A549 (cell line): ENCODE data around the gene PLEKHN1. TPM values are rescaled to one million over a fixed set of nuclear protein-coding genes. Genes with fewer than 3 reads are reported as not detected.

ENCODE experiments used
- ATAC-seq, 2 experiments: fragments of 200-7000 bp in 1 of 2; fragments of >200 bp in 1 of 2; cut with Nextera tagmentation in 1 of 2; cut with Tn5 transposase in 1 of 2; 3 replicates each; pipeline versions ENCODE4 v1.8.0 to v1.9.1; 2018 to 2020; ENCODE audit warnings: mild to moderate bottlenecking in 1 of 2, moderate library complexity in 1 of 2
- CTCF ChIA-PET: fragments of 300-600 bp; sonication (Branson Sonifier 250); formaldehyde crosslinking; extraction: SDS; loops from one replicate; lab custom pipeline; 2021; ENCODE audit warnings: antibody characterized with exemption, inconsistent platforms; lab: Yijun Ruan, JAX
- POLR2A ChIA-PET: fragments of 350-600 bp; formaldehyde crosslinking; extraction: SDS; loops from one replicate; lab custom pipeline; 2021; ENCODE audit warnings: antibody characterized with exemption, inconsistent platforms; lab: Yijun Ruan, JAX
- DNase-seq, 2 experiments: peaks; one replicate each; pipeline versions ENCODE4 v3.0.0 to v3.0.0-alpha.2; 2011 to 2016; ENCODE audit warnings: low read depth in 1 of 2, low spot score in 1 of 2
- FAIRE-seq: peaks from 2 replicates; lab custom pipeline; 2011; peaks lifted over from hg19 to GRCh38; lab: Jason Lieb, UNC
- H3K27ac ChIP-seq, 2 experiments: fragments of >200 bp; sonication (Bioruptor Twin); formaldehyde crosslinking; 3 replicates each; pipeline ENCODE4 v1.5.1; 2016 to 2017
- H3K4me1 ChIP-seq: fragments of >200 bp; sonication (Bioruptor Twin); formaldehyde crosslinking; 3 replicates; pipeline ENCODE4 v1.6.1; 2016
- H3K4me2 ChIP-seq: fragments of >200 bp; sonication (Bioruptor Twin); formaldehyde crosslinking; 3 replicates; pipeline ENCODE4 v1.6.1; 2016
- H3K4me3 ChIP-seq: fragments of >200 bp; sonication (Bioruptor Twin); formaldehyde crosslinking; 3 replicates; pipeline ENCODE4 v1.5.1; 2016
- H3K9me3 ChIP-seq: fragments of >200 bp; sonication (Bioruptor Twin); formaldehyde crosslinking; 3 replicates; pipeline ENCODE4 v1.6.1; 2016
- BCL3 ChIP-seq: fragments of >200 bp; sonication (Bioruptor Twin); formaldehyde crosslinking; IDR thresholded peaks from 3 replicates; pipeline ENCODE4 v1.6.1; 2016
- CBX8 ChIP-seq: fragments of 200-600 bp; sonication (generic); IDR thresholded peaks from 2 replicates; pipeline ENCODE4 v1.6.1; 2016
- CHD4 ChIP-seq: fragments of 200-600 bp; sonication (generic); IDR thresholded peaks from 2 replicates; pipeline ENCODE4 v1.6.1; 2016; ENCODE audit warnings: antibody characterized with exemption, mild to moderate bottlenecking, borderline replicate concordance
- FOSB ChIP-seq: fragments of 250-450 bp; sonication (Bioruptor Pico); IDR thresholded peaks from 2 replicates; pipeline ENCODE4 v1.5.0; 2020; ENCODE audit warnings: mild to moderate bottlenecking, moderate library complexity
- FOSL2 ChIP-seq, 2 experiments: fragments of 450-650 bp in 1 of 2; fragments of >200 bp in 1 of 2; sonication (Bioruptor Twin) in 1 of 2; formaldehyde crosslinking; IDR thresholded peaks; 2 replicates each; pipeline versions ENCODE4 v1.5.0 to v1.6.1; 2016 to 2020; ENCODE audit warnings: mild to moderate bottlenecking in 1 of 2, moderate library complexity in 1 of 2
- GATA3 ChIP-seq: IDR thresholded peaks from 2 replicates; pipeline ENCODE4 v1.6.1; 2012; ENCODE audit warnings: borderline replicate concordance
- HOXB5 ChIP-seq: fragments of 250-450 bp; sonication (Bioruptor Pico); IDR thresholded peaks from 2 replicates; pipeline ENCODE4 v1.5.0; 2020; ENCODE audit warnings: mild to moderate bottlenecking, moderate library complexity
- JUNB ChIP-seq: fragments of >200 bp; sonication (Bioruptor Twin); formaldehyde crosslinking; IDR thresholded peaks from 2 replicates; pipeline ENCODE4 v1.6.1; 2016
- KDM1A ChIP-seq: fragments of 200-600 bp; sonication (generic); IDR thresholded peaks from 2 replicates; pipeline ENCODE4 v1.6.1; 2016; ENCODE audit warnings: low read depth, mild to moderate bottlenecking
- MAFK ChIP-seq: fragments of 450-650 bp; IDR thresholded peaks from 2 replicates; pipeline ENCODE4 v1.6.1; 2014; ENCODE audit not compliant: partially characterized antibody
- MAX ChIP-seq: IDR thresholded peaks from 2 replicates; pipeline ENCODE4 v1.6.1; 2012
- POLR2A ChIP-seq: IDR thresholded peaks from 2 replicates; pipeline ENCODE4 v1.6.1; 2012; ENCODE audit warnings: mild to moderate bottlenecking, low read length
- POLR2AphosphoS2 ChIP-seq: conservative IDR thresholded peaks from 2 replicates; pipeline ENCODE4 v1.6.1; 2012; ENCODE audit warnings: low read length, improper control_type of control experiment, inconsistent platforms
- RAD21 ChIP-seq, 2 experiments: fragments of >200 bp in 1 of 2; sonication (Bioruptor Twin) in 1 of 2; formaldehyde crosslinking in 1 of 2; IDR thresholded peaks in 1 of 2; conservative IDR thresholded peaks in 1 of 2; 2 replicates in 1 of 2; 3 replicates in 1 of 2; pipeline ENCODE4 v1.6.1; 2012 to 2018; ENCODE audit warnings: inconsistent platforms in 1 of 2
- RARB ChIP-seq: fragments of 250-450 bp; sonication (Bioruptor Pico); IDR thresholded peaks from 2 replicates; pipeline ENCODE4 v1.8.0; 2021; ENCODE audit warnings: mild to moderate bottlenecking, moderate library complexity
- RCOR1 ChIP-seq: fragments of 150-350 bp; IDR thresholded peaks from 2 replicates; pipeline ENCODE4 v1.6.1; 2014; ENCODE audit warnings: antibody characterized with exemption, low read length, low read depth
- RFX5 ChIP-seq: fragments of 450-650 bp; IDR thresholded peaks from 2 replicates; pipeline ENCODE4 v1.7.1; 2014; ENCODE audit warnings: antibody characterized with exemption, mild to moderate bottlenecking, moderate library complexity
- SREBF2 ChIP-seq: fragments of 450-650 bp; IDR thresholded peaks from 2 replicates; pipeline ENCODE4 v1.6.1; 2014; ENCODE audit warnings: mild to moderate bottlenecking, moderate library complexity
- TP53 ChIP-seq: fragments of 250-450 bp; sonication (Bioruptor Pico); IDR thresholded peaks from 2 replicates; pipeline ENCODE4 v1.5.0; 2021; ENCODE audit warnings: mild to moderate bottlenecking, moderate library complexity
- ZC3H11A ChIP-seq: fragments of 450-650 bp; IDR thresholded peaks from 2 replicates; pipeline ENCODE4 v1.6.1; 2014; ENCODE audit warnings: antibody characterized with exemption, mild to moderate bottlenecking
- ZFP36 ChIP-seq: fragments of 450-650 bp; IDR thresholded peaks from 2 replicates; pipeline ENCODE4 v1.6.1; 2014; ENCODE audit warnings: borderline replicate concordance; ENCODE audit not compliant: partially characterized antibody
- WGBS: methylation state at CpG from one replicate; pipeline ENCODE4 v1.1.6; 2017; ENCODE audit errors: missing lambda C conversion rate; 5-methylcytosine and 5-hydroxymethylcytosine counted together
- polyA plus RNA-seq, 4 experiments: library from polyadenylated mRNA; depleted of rRNA in 3 of 4; stranded (reverse); fragments of >200 nt; fragmentation: RNase III in 1 of 4; extraction: RNeasy Plus Mini Kit Qiagen cat#74134 plus additional on column Dnase treatment in 1 of 4; gene quantifications; 2 replicates in 3 of 4; 3 replicates in 1 of 4; pipeline ENCODE4 v1.2.3, GENCODE V29; 2011 to 2017

The PLEKHN1 gene
- polyA plus RNA-seq, 2 of the 4 experiments (the other 2 are of a cell fraction) = 0.75 to 3.2 TPM

GRCh38 chr1:965526-966134, 652 bp upstream of the PLEKHN1 start:
- DNase-seq (no peak), FAIRE-seq (no peak), ATAC-seq (peak; percentile 2; a peak in 3 of 6 replicates)
- Histone ChIP-seq H3K27ac (peak overlapping the region; percentile 94 to 96), H3K9me3 (no peaks in the 10 kb centered on the region), H3K4me1 (peaks cover 13% of the 10 kb centered on the region), H3K4me2 (peak overlapping the region; percentile 89), H3K4me3 (peak overlapping the region; percentile 70; the same call in 2 of the 3 replicates)
- WGBS = 43% methylated on average over 5 of the region's 26 CpGs
- CTCF ChIA-PET = interaction anchor here (1.4 kb wide), 1 partner anchor 19 kb away, joined by 3 read pairs; no protein-coding TSS in a partner anchor
- POLR2A ChIA-PET = no interaction called here
- TF ChIP-seq RCOR1 = no peak
- TF ChIP-seq RAD21 (conservative IDR thresholded peaks at IDR 0.05 in 1 of 2, IDR thresholded peaks at IDR 0.05 in 1 of 2) = no peak
- TF ChIP-seq MAFK = no peak
- TF ChIP-seq ZFP36 = no peak
- TF ChIP-seq KDM1A = no peak
- no peak for TF ChIP-seq JUNB
- no peak for TF ChIP-seq HOXB5
- TF ChIP-seq CHD4 = no peak
- no peak for TF ChIP-seq TP53 (CRISPR knock-in tag)
- no peak for TF ChIP-seq CBX8
- no peak for TF ChIP-seq POLR2AphosphoS2
- TF ChIP-seq GATA3 = no peak
- TF ChIP-seq ZC3H11A = no peak
- TF ChIP-seq RARB (CRISPR knock-in tag) = no peak
- no peak for TF ChIP-seq FOSB (CRISPR knock-in tag)
- no peak for TF ChIP-seq RFX5
- no peak for TF ChIP-seq SREBF2
- TF ChIP-seq POLR2A = no peak

- ChIA-PET CTCF (interaction anchor here (1.1 kb wide), 2 partner anchors 9 to 27 kb away, joined by 3 to 6 read pairs; no protein-coding TSS in a partner anchor), POLR2A (interaction anchor here (1.1 to 1.2 kb wide), 2 partner anchors 9 to 24 kb away, joined by 10 to 14 read pairs; no protein-coding TSS in a partner anchor)
- H3K4me2 ChIP-seq = peak overlapping the region; percentile 89
- H3K4me3 ChIP-seq = peak overlapping the region; percentile 70
- ATAC-seq = peak; percentile 74 to 90
- peak; percentile 44 for TF ChIP-seq POLR2A
- no peak for TF ChIP-seq FOSL2 (IDR thresholded peaks at IDR 0.05)
- peak; percentile 39; the same call in 1 of the 2 replicates for TF ChIP-seq FOSL2 (CRISPR knock-in tag; IDR thresholded peaks at IDR 0.05)
- TF ChIP-seq MAX = peak; percentile 72
- TF ChIP-seq RARB (CRISPR knock-in tag) = no peak
- no peak for TF ChIP-seq KDM1A
- TF ChIP-seq BCL3 = 0 out of 3 replicates have a peak, but pooled peaks have one; percentile 20
- H3K4me1 ChIP-seq = peaks cover 13% of the 10 kb centered on the region
- FAIRE-seq = no peak
- H3K9me3 ChIP-seq = no peaks in the 10 kb centered on the region
- DNase-seq = peak; percentile 56 to 65
- whole genome bisulfite sequencing = 6% methylated on average over 10 of the region's 60 CpGs
- peak overlapping the region; percentile 94 to 96 for H3K27ac ChIP-seq
Observed at GRCh38 chr1:966704-967300, 520 bp downstream of the PLEKHN1 start.
